ENCODE measurements around the gene MBNL3.

Gene MBNL3

GRCh38 chrX:132413459-132413858 lies 75.4 kb downstream of the MBNL3 start:
- DNase-seq, result peak; percentile 75

- peak; percentile 74 for DNase-seq
These were observed 76.6 kb downstream of the MBNL3 start for GRCh38 chrX:132412208-132412607.

GRCh38 chrX:132411310-132411977 lies 77.4 kb downstream of the MBNL3 start:
- no peak for DNase-seq

- DNase-seq, result no peak
These were observed 78.9 kb downstream of the MBNL3 start for GRCh38 chrX:132409780-132410556.

- DNase-seq, result no peak
These were observed 81.1 kb downstream of the MBNL3 start for GRCh38 chrX:132407691-132408090.

GRCh38 chrX:132406106-132406505 lies 82.7 kb downstream of the MBNL3 start:
- DNase-seq, result no peak

- no peak for DNase-seq
These were observed 84.6 kb downstream of the MBNL3 start for GRCh38 chrX:132404266-132404665.

- no peak for DNase-seq
These were observed 86.9 kb downstream of the MBNL3 start for GRCh38 chrX:132401935-132402334.

GRCh38 chrX:132400706-132401105 lies 88.1 kb downstream of the MBNL3 start:
- DNase-seq, result no peak

GRCh38 chrX:132395645-132396044 lies 93.2 kb downstream of the MBNL3 start:
- DNase-seq, result no peak

GRCh38 chrX:132395026-132395425 lies 93.8 kb downstream of the MBNL3 start:
- no peak for DNase-seq

- DNase-seq, result no peak
These were observed 94.2 kb downstream of the MBNL3 start for GRCh38 chrX:132394591-132394990.

- no peak for DNase-seq
These were observed 94.8 kb downstream of the MBNL3 start for GRCh38 chrX:132393992-132394391.

GRCh38 chrX:132393485-132393884 lies 95.4 kb downstream of the MBNL3 start:
- DNase-seq, result no peak

- DNase-seq, result no peak
These were observed 95.8 kb downstream of the MBNL3 start for GRCh38 chrX:132393085-132393484.

GRCh38 chrX:132390792-132391191 lies 98.0 kb downstream of the MBNL3 start:
- no peak for DNase-seq

GRCh38 chrX:132389480-132389879 lies 99.4 kb downstream of the MBNL3 start:
- no peak for DNase-seq

GRCh38 chrX:132388371-132388770 lies 100.5 kb downstream of the MBNL3 start:
- DNase-seq, result no peak

- no peak for DNase-seq
These were observed 104.5 kb downstream of the MBNL3 start for GRCh38 chrX:132384301-132384700.

- no peak for DNase-seq
These were observed 106.8 kb downstream of the MBNL3 start for GRCh38 chrX:132382068-132382467.

- no peak for DNase-seq
These were observed 110.6 kb downstream of the MBNL3 start for GRCh38 chrX:132378281-132378680.

- no peak for DNase-seq
These were observed 112.9 kb downstream of the MBNL3 start for GRCh38 chrX:132375941-132376340.

- no peak for DNase-seq
These were observed 115.2 kb downstream of the MBNL3 start for GRCh38 chrX:132373610-132374009.

GRCh38 chrX:132369617-132370326 lies 119.1 kb downstream of the MBNL3 start:
- no peak for DNase-seq
